Liver (tissue), 3 donors: ENCODE data around the gene SWT1.

Source experiments
- CTCF ChIP-seq: fragments of 150-350 bp; IDR thresholded peaks from 2 replicates; pipeline ENCODE4 v1.5.1; 2017; ENCODE audit warnings: improper control_type of control experiment, low read depth, low read length; ENCODE audit not compliant: missing input control
- GABPA ChIP-seq, 2 donors: IDR thresholded peaks in 1 of 2; conservative IDR thresholded peaks in 1 of 2; 2 replicates each; pipeline ENCODE4 v1.6.1; 2016; ENCODE audit warnings: antibody characterized with exemption in 2 of 2, mild to moderate bottlenecking in 1 of 2, moderate library complexity in 1 of 2
- HNF4G ChIP-seq: IDR thresholded peaks from 2 replicates; pipeline ENCODE4 v1.6.1; 2016; ENCODE audit warnings: antibody characterized with exemption
- JUND ChIP-seq, 2 donors: IDR thresholded peaks; 2 replicates each; pipeline ENCODE4 v1.6.1; 2016; ENCODE audit warnings: antibody characterized with exemption in 2 of 2
- SP1 ChIP-seq: IDR thresholded peaks from 2 replicates; pipeline ENCODE4 v1.6.1; 2018; ENCODE audit warnings: antibody characterized with exemption, mild to moderate bottlenecking
- ZBTB33 ChIP-seq: IDR thresholded peaks from 2 replicates; pipeline ENCODE4 v1.6.1; 2016; ENCODE audit warnings: antibody characterized with exemption
- donor health status: healthy.
- donor health status: healthy.

- TF ChIP-seq ZBTB33, result no peak
- TF ChIP-seq GABPA (IDR thresholded peaks at IDR 0.05 in 1 of 2, conservative IDR thresholded peaks at IDR 0.05 in 1 of 2), result no peak
- no peak for TF ChIP-seq CTCF
- TF ChIP-seq HNF4G, result no peak
- no peak for TF ChIP-seq SP1
- TF ChIP-seq JUND (IDR thresholded peaks at IDR 0.05), result no peak
Measured at GRCh38 chr1:185289880-185290279, 132.9 kb downstream of the SWT1 start.
